HCT116 (cell line): Measurements from ENCODE around the gene CUEDC1. TPM values are rescaled to one million over a fixed set of nuclear protein-coding genes. Genes with fewer than 3 reads are reported as not detected.

ENCODE experiments used
- ATAC-seq: fragments of 200-7000 bp; cut with Tn5 transposase; 2 replicates; pipeline ENCODE4 v1.9.1; 2020; ENCODE audit warnings: mild to moderate bottlenecking, moderate library complexity
- BruUV-seq: library from RNA; stranded (reverse); fragments of 400-500 nt; replicated peaks from 2 replicates; lab custom pipeline; 2021; lab: Mats Ljungman, UMichigan
- CTCF ChIA-PET: fragments of 300-600 bp; sonication (Branson Sonifier 250); formaldehyde crosslinking; loops from one replicate; lab custom pipeline; 2021; ENCODE audit warnings: antibody characterized with exemption; lab: Charles Lee
- POLR2A ChIA-PET: fragments of 300-600, 350-600 bp; sonication (Branson Sonifier 250); formaldehyde crosslinking; loops from one replicate; lab custom pipeline; 2021; ENCODE audit warnings: antibody characterized with exemption; lab: Charles Lee
- RAD21 ChIA-PET, 2 experiments: fragments of 300-600 bp; sonication (Branson Sonifier 250); formaldehyde crosslinking; loops; one replicate each; lab custom pipeline; 2023; ENCODE audit warnings: low total read pairs in 2 of 2; ENCODE audit not compliant: uncharacterized antibody in 2 of 2, unreplicated experiment in 2 of 2, low non-redundant PET in 1 of 2; lab: Charles Lee
- DNase-seq: peaks from one replicate; pipeline ENCODE4 v3.0.0-alpha.2; 2010; ENCODE audit warnings: low read depth, low spot score
- H2AFZ ChIP-seq: fragments of 200-600 bp; shearing (Covaris generic), sonication (generic); 2 replicates; pipeline ENCODE4 v1.6.1; 2017; ENCODE audit warnings: low read depth, mixed run types, mixed read lengths, antibody characterized with exemption, low read length; ENCODE audit not compliant: poor library complexity, severe bottlenecking
- H3K27ac ChIP-seq: 2 replicates; pipeline ENCODE4 v1.5.1; 2012; ENCODE audit warnings: low read depth, low read length
- H3K27me3 ChIP-seq: fragments of 200-600 bp; sonication (generic); 2 replicates; pipeline ENCODE4 v1.6.1; 2016; ENCODE audit warnings: mixed run types, low read length, mixed read lengths; ENCODE audit not compliant: insufficient read depth
- H3K36me3 ChIP-seq, 2 experiments: fragments of 200-500 bp in 1 of 2; fragments of 200-600 bp in 1 of 2; sonication (Bioruptor generic) in 1 of 2; sonication (generic) in 1 of 2; 2 replicates each; pipeline versions ENCODE4 v1.5.1 to v1.6.1; 2014 to 2016; ENCODE audit warnings: low read length in 2 of 2, inconsistent platforms in 1 of 2, mixed read lengths in 1 of 2, mixed run types in 1 of 2; ENCODE audit not compliant: insufficient read depth in 2 of 2, control insufficient read depth in 1 of 2
- H3K4me1 ChIP-seq, 2 experiments: fragments of 200-600 bp in 1 of 2; sonication (generic) in 1 of 2; 2 replicates each; pipeline versions ENCODE4 v1.5.1 to v1.6.1; 2012 to 2017; ENCODE audit warnings: low read length in 2 of 2, inconsistent platforms in 1 of 2, mild to moderate bottlenecking in 1 of 2, mixed read lengths in 1 of 2, mixed run types in 1 of 2, moderate library complexity in 1 of 2; ENCODE audit not compliant: insufficient read depth in 2 of 2, control insufficient read depth in 1 of 2
- H3K4me2 ChIP-seq: fragments of 200-600 bp; sonication (generic); 2 replicates; pipeline ENCODE4 v1.6.1; 2017; ENCODE audit warnings: mixed run types, low read length, mixed read lengths
- H3K4me3 ChIP-seq, 2 experiments: fragments of 200-600 bp in 1 of 2; sonication (generic) in 1 of 2; replicated peaks in 1 of 2; 2 replicates each; pipeline ENCODE4 v1.5.1; 2011 to 2016; ENCODE audit warnings: low read length in 2 of 2, control low read depth in 1 of 2, low read depth in 1 of 2, mild to moderate bottlenecking in 1 of 2, mixed read lengths in 1 of 2, mixed run types in 1 of 2
- H3K79me2 ChIP-seq: fragments of 200-600 bp; sonication (generic); 2 replicates; pipeline ENCODE4 v1.6.1; 2017; ENCODE audit warnings: mild to moderate bottlenecking, mixed run types, low read length, moderate library complexity, mixed read lengths; ENCODE audit not compliant: insufficient read depth
- H3K9ac ChIP-seq: fragments of 200-600 bp; sonication (generic); 2 replicates; pipeline ENCODE4 v1.6.1; 2016; ENCODE audit warnings: low read length, mixed read lengths
- H3K9me2 ChIP-seq: fragments of 200-600 bp; sonication (generic), shearing (Covaris generic); 2 replicates; pipeline ENCODE4 v1.6.1; 2017; ENCODE audit warnings: mixed run types, mild to moderate bottlenecking, moderate library complexity; ENCODE audit not compliant: insufficient read depth
- H3K9me3 ChIP-seq, 2 experiments: fragments of 200-500 bp in 1 of 2; fragments of 200-600 bp in 1 of 2; sonication (Bioruptor generic) in 1 of 2; sonication (generic) in 1 of 2; 2 replicates each; pipeline ENCODE4 v1.6.1; 2014 to 2017; ENCODE audit warnings: low read length in 2 of 2, mixed read lengths in 2 of 2, inconsistent platforms in 1 of 2, low read depth in 1 of 2, mild to moderate bottlenecking in 1 of 2, mixed run types in 1 of 2, moderate library complexity in 1 of 2; ENCODE audit not compliant: control insufficient read depth in 1 of 2, insufficient read depth in 1 of 2
- H4K20me1 ChIP-seq: fragments of 200-600 bp; sonication (generic), shearing (Covaris generic); 2 replicates; pipeline ENCODE4 v1.6.1; 2017; ENCODE audit warnings: mixed run types, mild to moderate bottlenecking, moderate library complexity; ENCODE audit not compliant: insufficient read depth
- CBX3 ChIP-seq: IDR thresholded peaks from 2 replicates; pipeline ENCODE4 v1.6.1; 2012; ENCODE audit warnings: low read depth
- CEBPB ChIP-seq: IDR thresholded peaks from 2 replicates; pipeline ENCODE4 v1.6.1; 2012; ENCODE audit warnings: low read depth
- EGR1 ChIP-seq: IDR thresholded peaks from 2 replicates; pipeline ENCODE4 v1.6.1; 2012; ENCODE audit warnings: low read depth
- ELF1 ChIP-seq: IDR thresholded peaks from 2 replicates; pipeline ENCODE4 v1.6.1; 2012; ENCODE audit warnings: low read depth, borderline replicate concordance
- EZH2phosphoT487 ChIP-seq: fragments of 200-600 bp; IDR thresholded peaks from 2 replicates; pipeline ENCODE4 v1.6.1; 2018; ENCODE audit warnings: antibody characterized with exemption, borderline replicate concordance
- FOSL1 ChIP-seq: IDR thresholded peaks from 2 replicates; pipeline ENCODE4 v1.6.1; 2012; ENCODE audit warnings: low read depth
- POLR2A ChIP-seq: IDR thresholded peaks from 2 replicates; pipeline ENCODE4 v1.7.0; 2011; ENCODE audit warnings: borderline replicate concordance; ENCODE audit not compliant: insufficient read depth, insufficient read length; ENCODE audit errors: extremely low read depth
- POLR2AphosphoS5 ChIP-seq: IDR thresholded peaks from 2 replicates; pipeline ENCODE4 v1.6.1; 2011; ENCODE audit warnings: mild to moderate bottlenecking, low read depth, low read length, moderate library complexity
- RAD21 ChIP-seq: IDR thresholded peaks from 2 replicates; pipeline ENCODE4 v1.6.1; 2012; ENCODE audit warnings: low read depth, mild to moderate bottlenecking
- SIN3A ChIP-seq: IDR thresholded peaks from 2 replicates; pipeline ENCODE4 v1.6.1; 2012; ENCODE audit warnings: low read depth
- SRF ChIP-seq: IDR thresholded peaks from 2 replicates; pipeline ENCODE4 v1.6.1; 2012; ENCODE audit warnings: low read depth
- YY1 ChIP-seq: IDR thresholded peaks from 2 replicates; pipeline ENCODE4 v1.6.1; 2011; ENCODE audit warnings: low read length, low read depth, moderate library complexity, mild to moderate bottlenecking; ENCODE audit not compliant: insufficient replicate concordance; ENCODE audit errors: extremely low read depth
- ZBTB33 ChIP-seq: IDR thresholded peaks from 2 replicates; pipeline ENCODE4 v1.6.1; 2011; ENCODE audit warnings: mild to moderate bottlenecking, low read length, moderate library complexity; ENCODE audit not compliant: insufficient replicate concordance; ENCODE audit errors: extremely low read depth
- ZNF274 ChIP-seq: fragments of 200-500 bp; sonication (Bioruptor generic); IDR thresholded peaks from 2 replicates; pipeline ENCODE4 v1.6.1; 2014; ENCODE audit warnings: mild to moderate bottlenecking, low read depth, low read length, inconsistent platforms
- intact Hi-C: fragments of 100-400 bp; cut with micrococcal nuclease; formaldehyde crosslinking; loops from 2 replicates; pipeline ENCODE4 v1.10.0; 2022
- total RNA-seq: library from RNA; stranded (reverse); gene quantifications from one replicate; pipeline ENCODE4 v1.2.1, GENCODE V29; 2021; ENCODE audit not compliant: unreplicated experiment
- TF ChIP-seq, protein P1 (sequence below): IDR thresholded peaks from 2 replicates; pipeline ENCODE4 v1.6.1; 2012
- TF ChIP-seq, protein P2 (sequence below): IDR thresholded peaks from 2 replicates; pipeline ENCODE4 v1.6.1; 2012; ENCODE audit warnings: low read depth
- TF ChIP-seq, protein P3 (sequence below): IDR thresholded peaks from 2 replicates; pipeline ENCODE4 v1.6.1; 2012

Gene CUEDC1
- total RNA-seq, 1 experiment from 2014 or later, result 60.2 TPM

DNA sequence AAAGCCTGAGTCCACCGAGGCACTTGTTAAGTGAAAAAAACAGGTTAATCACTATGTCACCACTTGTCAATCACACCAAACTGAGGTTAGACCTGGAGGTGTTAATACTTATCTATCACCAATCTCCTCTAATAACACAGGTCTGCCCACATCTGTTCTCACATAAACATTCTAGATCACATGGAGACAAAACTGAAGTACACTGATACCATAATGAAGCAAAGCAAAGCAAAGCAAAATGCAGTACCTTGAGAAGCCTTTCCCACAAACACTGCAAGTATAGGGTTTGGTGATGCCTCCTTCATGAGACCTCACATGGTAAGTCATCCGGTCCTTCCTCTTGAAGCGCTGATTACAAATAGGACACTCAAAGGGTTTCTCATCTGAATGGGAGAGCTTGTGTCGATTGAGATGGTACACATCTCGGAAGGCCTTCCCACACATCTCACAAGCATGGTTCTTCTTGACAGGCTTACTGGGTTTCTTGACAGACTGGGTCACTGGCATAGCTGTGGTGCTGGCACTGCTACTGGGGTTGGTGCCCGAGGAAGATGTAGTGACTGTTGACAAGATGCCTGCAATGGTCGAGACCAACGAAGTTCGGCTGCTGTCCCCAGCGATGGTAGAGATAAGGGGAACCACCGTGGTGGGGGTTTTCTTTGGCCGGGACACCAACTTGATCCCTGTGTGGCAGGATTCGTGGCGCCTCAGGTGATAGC is 27.4 kb upstream of the CUEDC1 start:
- ChIA-PET CTCF (interaction anchor here (1.4 kb wide), 1 partner anchor 17 kb away, joined by 4 read pairs; no protein-coding TSS in a partner anchor), RAD21 (no interaction called here), POLR2A (no interaction called here)
- Histone ChIP-seq H3K27ac (no peak overlapping the region), H3K27me3 (no peaks in the 10 kb centered on the region), H3K36me3 (peaks cover 26 to 59% of the 10 kb centered on the region in 2 experiments; a peak in 3 of 4 replicates), H3K9me3 (no peaks in the 10 kb centered on the region), H3K79me2 (peaks cover 85% of the 10 kb centered on the region), H4K20me1 (no peaks in the 10 kb centered on the region), H3K4me3 (no peak overlapping the region), H3K9me2 (no peaks in the 10 kb centered on the region), H3K4me2 (no peak overlapping the region), H3K4me1 (peaks cover 23 to 26% of the 10 kb centered on the region in 2 experiments), H2AFZ (no peak overlapping the region), H3K9ac (no peak overlapping the region)
- TF ChIP-seq EGR1, result no peak
- no peak for TF ChIP-seq YY1
- TF ChIP-seq POLR2A, result no peak
- no peak for TF ChIP-seq CBX3
- TF ChIP-seq ZBTB33, result no peak
- no peak for TF ChIP-seq ZNF274
- TF ChIP-seq CEBPB, result no peak
- TF ChIP-seq POLR2AphosphoS5, result no peak
- TF ChIP-seq, protein P1, sequence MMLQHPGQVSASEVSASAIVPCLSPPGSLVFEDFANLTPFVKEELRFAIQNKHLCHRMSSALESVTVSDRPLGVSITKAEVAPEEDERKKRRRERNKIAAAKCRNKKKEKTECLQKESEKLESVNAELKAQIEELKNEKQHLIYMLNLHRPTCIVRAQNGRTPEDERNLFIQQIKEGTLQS, result no peak
- TF ChIP-seq SRF, result no peak
- no peak for TF ChIP-seq EZH2phosphoT487
- no peak for TF ChIP-seq FOSL1
- TF ChIP-seq, protein P2, sequence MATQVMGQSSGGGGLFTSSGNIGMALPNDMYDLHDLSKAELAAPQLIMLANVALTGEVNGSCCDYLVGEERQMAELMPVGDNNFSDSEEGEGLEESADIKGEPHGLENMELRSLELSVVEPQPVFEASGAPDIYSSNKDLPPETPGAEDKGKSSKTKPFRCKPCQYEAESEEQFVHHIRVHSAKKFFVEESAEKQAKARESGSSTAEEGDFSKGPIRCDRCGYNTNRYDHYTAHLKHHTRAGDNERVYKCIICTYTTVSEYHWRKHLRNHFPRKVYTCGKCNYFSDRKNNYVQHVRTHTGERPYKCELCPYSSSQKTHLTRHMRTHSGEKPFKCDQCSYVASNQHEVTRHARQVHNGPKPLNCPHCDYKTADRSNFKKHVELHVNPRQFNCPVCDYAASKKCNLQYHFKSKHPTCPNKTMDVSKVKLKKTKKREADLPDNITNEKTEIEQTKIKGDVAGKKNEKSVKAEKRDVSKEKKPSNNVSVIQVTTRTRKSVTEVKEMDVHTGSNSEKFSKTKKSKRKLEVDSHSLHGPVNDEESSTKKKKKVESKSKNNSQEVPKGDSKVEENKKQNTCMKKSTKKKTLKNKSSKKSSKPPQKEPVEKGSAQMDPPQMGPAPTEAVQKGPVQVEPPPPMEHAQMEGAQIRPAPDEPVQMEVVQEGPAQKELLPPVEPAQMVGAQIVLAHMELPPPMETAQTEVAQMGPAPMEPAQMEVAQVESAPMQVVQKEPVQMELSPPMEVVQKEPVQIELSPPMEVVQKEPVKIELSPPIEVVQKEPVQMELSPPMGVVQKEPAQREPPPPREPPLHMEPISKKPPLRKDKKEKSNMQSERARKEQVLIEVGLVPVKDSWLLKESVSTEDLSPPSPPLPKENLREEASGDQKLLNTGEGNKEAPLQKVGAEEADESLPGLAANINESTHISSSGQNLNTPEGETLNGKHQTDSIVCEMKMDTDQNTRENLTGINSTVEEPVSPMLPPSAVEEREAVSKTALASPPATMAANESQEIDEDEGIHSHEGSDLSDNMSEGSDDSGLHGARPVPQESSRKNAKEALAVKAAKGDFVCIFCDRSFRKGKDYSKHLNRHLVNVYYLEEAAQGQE, result no peak
- TF ChIP-seq, protein P3, sequence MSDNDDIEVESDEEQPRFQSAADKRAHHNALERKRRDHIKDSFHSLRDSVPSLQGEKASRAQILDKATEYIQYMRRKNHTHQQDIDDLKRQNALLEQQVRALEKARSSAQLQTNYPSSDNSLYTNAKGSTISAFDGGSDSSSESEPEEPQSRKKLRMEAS, result no peak
- no peak for TF ChIP-seq SIN3A
- TF ChIP-seq RAD21, result no peak
- TF ChIP-seq ELF1, result no peak
- intact Hi-C loops, result no loop called here
- no peak for DNase-seq
- BruUV-seq, result no TSS peak
- no peak for ATAC-seq
